Stimulated activated CD4-positive, alpha-beta T cell treated with anti-CD3 and anti-CD28 coated beads, Interleukin-15, amount 100 ng/mL, for 1 hour (primary cell): ENCODE measurements around the gene TOPAZ1.
A peak's percentile ranks its signal among the peaks of the same experiment; 100 is the strongest.
"Not testable (repeated sequence)": the region's sequence is repeated elsewhere in the genome, so short reads cannot be mapped to it uniquely, and the experiment has no call there.

Experiments
- DNase-seq, 2 donors: peaks; one replicate each; pipeline ENCODE4 v3.0.0-alpha.2; 2020; ENCODE audit warnings: low read depth in 1 of 2, low spot score in 1 of 2

Gene TOPAZ1

DNA sequence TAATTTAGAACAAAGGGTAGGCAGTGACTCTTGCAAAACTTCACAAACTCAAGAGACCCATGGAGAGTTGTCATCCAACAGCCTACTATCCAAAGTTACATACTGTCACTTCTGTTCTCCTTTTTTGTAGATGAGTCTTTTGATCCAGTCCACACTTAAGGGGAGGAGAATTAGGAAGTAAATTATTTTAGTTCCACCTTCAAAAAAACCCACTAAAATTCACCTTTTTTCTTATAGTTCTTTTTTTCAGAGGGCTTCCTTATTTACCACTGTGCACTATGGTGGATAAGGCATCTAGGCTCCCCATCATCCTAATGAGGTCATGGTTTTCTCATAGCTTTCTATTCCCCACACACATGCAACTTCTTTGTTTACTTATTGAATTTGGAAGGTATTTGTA is 88.3 kb downstream of the TOPAZ1 start:
- no peak for DNase-seq

DNA sequence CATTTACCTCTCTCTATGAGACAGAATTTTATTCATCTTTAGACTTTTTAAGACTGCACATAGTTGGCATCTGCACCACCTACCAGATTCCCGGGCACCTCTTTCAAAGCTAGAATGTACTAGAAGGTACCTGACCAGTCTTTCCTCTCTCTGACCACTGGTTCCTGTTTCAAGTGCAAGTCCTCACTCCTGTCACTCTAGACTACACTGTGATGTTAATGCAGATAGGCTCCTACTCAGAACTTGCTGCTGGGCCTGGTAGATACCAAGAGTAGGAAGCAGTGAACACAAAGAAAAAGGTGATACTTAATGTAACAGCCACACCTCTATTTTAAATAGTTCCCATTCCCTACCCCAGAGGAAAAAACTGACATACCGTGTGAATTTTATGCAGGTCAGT is 88.8 kb downstream of the TOPAZ1 start:
- no peak for DNase-seq

DNA sequence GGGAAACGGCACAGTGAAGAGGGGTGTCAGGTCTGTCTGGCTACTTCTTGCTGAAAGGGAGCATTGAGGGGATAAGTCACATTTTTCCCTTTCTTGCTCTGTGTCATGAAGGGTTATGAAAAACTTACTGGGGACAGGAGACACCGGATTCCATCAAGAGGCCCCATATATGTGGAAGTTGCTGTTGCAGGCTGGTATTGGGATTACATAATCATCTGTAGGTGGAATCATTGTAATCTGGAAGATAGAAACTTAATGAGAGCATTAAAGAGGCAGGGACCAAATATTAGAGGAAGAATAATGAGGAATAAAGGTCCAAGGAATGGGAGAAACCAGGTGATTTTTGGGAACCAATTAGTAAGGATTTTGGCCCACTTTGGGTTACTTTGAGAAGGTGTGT is 92.6 kb downstream of the TOPAZ1 start:
- DNase-seq = no peak

DNA sequence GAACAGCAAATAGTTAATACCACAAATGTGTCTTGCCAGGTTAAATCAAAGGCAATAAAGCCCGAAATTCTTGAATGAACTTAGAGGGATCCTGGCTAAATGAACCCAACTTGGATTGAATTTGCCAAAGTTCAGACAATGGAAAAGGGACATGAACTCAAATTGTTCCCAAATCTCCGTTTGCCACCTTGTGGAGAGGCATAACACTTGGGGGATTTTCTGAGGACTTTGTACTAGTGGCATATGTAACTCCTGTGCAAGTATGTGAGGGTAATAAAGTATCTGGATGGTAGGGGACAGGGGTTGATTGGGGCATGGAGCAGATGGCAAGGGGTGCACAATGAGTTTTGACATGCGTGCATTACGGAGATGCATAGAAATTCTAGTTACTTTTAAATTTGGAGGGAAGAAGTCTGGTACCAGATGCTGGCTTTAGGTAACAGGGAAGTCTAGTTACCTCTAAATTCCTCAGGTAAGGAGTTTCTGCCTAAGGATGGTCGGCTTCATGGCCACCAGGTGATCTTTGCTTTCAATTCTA is 95.6 kb downstream of the TOPAZ1 start:
- DNase-seq = no peak

DNA sequence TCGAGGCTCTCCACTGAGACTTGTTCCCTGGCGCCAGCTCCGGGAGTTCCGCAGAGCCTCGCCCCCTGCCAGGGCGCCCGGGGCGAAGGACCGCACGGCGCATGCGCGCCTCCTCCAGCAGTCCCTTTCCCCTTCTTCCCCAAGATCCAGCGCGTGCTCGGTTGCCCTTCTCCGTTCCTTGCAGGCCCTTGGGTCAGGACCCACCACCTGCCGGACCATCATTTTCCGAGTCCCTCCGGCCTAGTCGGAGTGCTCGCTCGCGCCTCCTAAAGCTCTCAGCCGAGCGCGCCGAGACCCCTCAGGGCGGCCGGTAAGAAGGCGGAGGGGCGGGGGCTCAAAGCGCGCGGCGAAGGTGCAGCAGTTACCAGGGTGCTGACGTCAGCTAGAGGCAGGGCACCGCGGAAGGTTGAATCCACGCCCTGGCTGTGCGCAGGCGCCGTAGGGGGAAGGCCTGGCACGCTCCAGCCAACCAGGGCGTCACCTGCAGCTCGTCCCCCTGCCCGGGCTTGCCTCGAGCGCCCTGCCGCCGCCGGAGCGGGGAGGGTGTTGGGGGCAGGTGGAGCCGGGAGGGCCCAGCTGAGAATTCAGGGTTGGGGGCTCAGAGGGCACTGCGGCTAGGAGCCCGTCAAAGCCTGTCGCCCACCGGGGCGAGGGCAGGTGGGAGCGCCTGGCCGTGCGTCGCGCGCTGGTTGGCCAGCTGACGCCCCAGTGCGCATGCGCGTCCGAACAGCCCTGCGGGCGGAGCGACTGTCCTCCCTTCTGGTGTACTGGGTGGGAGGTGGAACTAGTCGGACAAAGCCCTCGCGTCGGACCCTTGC is 96.5 kb downstream of the TOPAZ1 start, which contains the start of gene TCAIM:
TSS of gene TCAIM (plus strand) at position 757 of the 818 bp plus-strand sequence. CDS start 16,017 bp downstream, outside the sequence.
- DNase-seq = peak; percentile 97 to 98

DNA sequence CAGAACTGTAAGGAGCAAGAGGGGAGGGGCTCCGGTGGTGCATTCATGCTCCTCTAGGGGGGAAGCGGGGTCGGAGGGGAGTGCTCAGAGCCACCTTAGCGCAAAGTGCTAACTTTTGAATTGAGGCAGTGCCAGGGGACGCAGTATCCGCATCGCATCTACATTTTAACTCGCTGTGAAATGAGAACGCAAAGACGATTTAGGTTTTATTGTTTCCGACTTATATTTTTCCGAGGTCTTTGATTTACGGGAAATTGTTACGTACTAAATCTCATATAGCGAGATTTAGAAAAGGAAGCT is 97.1 kb downstream of the TOPAZ1 start:
- DNase-seq = no peak

DNA sequence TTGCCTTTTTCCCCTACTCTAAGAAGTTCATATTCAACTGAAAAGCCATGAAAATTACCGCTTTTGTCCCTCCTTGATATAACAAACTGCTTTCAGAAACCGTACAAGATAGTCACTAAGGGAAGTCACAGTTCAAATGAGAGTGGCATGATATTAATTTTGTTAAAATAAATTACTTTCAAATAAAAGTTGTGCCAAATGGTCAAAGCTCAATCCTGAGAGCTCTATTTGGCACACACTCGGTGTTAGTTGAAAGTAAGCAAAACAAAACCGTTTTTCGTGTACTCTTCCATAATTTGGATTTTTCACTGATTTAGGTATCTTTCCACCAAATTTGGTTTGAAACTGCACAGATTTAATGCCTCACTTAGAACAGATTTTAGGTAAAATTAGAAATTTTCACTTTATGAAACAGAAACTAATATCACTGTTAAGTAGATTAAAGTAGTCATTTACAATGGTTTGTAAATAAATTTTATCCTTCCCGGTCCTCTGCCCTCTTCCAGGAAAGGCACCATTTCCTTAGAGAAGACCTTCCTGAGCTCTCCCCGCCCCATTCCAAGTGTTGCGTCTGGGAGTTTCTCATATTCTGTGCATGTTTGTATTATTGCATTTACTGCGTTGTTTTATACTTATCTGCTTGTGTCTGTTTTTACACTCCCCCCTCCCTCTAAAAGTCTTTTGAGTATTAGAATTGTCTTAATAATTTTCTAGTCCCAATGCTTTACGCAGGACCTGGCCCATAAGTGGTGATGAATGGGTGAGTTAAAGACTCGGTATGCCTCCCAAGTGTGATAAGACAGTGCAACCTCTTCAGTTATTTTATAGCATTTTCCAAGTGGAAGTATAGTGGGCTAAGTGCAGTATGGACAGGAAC is 97.7 kb downstream of the TOPAZ1 start:
- no peak for DNase-seq

DNA sequence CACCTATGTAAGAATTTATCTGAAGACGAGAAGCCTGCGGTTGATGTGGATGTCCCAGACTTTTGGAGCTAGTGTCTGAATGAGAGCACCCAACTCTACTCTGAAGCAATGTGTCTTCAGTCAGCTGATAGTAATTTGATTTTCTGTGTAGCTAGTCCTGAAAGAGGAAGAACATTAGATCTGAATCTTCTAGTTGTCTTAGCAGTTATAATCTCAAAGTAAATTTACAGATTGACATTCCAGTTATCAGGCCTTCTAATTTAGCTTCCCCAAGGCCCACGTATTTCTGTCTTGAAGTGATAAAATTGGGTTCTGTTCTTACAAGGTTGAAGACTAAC is 98.3 kb downstream of the TOPAZ1 start:
- DNase-seq = no peak

DNA sequence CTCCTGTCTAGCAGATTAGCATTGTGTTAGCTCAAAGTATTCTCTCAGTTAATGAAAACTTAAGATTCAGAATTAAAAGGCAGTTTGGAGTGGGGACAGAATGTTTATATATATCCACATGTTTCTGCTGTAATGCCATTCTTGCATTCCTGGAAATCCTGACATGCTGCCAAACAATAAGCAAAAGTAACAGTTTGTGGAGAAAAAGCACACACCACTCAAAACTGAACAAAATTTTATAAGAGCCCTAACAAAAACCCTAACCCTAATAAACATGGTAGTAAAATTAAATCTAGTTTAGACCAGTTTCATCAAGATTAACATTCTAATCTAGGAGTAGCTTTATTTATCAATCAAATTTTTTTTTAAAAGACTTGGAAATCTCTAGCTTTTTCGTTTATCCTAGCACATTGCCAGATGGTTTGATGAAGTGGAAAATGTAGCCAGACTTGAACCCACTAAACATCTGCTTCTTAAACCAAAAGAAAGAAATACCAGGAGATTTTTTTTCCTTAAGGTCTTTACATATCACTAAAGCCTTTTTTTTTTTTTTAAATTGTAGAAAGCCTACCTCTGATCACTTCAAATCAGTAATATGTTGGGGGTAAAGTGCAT is 100.6 kb downstream of the TOPAZ1 start:
- DNase-seq = no peak

DNA sequence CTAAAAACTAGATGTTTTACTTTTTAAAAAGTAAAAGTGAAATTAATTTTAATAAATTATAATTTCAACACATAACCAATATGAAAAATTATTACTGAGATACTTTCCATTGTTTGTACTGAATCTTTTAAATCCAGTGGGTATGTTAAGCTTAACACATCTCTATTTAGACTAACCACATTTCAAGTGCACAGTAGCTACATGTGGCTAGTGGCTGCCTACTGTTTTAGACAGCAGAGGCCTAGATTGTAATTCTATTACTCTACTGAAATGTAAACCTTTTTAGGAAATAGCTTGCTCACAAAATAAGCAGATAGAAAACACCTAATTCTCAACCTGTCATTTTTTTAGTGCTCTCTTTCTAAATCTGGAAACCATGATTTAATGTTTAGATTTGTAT is 101.7 kb downstream of the TOPAZ1 start:
- DNase-seq = no peak

DNA sequence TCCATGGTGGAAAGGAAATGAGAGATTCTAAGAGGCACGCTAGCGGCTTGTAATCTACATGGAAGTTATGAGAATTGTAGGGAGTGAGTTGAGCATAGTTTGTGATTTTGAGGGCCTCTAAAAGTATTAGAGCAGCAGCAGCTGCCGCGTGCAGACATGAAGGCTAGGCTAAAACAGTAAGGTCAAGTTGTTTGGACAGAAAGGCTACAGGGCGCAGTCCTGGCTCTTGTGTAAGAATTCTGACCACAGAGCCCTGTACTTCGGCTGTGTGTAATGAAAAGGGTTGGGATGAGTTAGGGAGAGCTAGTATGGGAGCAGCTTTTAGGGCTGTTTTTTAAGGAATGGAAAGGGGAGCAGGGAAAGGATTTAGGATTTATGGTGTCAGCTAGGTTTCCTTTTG is 104.9 kb downstream of the TOPAZ1 start:
- not testable (repeated sequence) for DNase-seq

DNA sequence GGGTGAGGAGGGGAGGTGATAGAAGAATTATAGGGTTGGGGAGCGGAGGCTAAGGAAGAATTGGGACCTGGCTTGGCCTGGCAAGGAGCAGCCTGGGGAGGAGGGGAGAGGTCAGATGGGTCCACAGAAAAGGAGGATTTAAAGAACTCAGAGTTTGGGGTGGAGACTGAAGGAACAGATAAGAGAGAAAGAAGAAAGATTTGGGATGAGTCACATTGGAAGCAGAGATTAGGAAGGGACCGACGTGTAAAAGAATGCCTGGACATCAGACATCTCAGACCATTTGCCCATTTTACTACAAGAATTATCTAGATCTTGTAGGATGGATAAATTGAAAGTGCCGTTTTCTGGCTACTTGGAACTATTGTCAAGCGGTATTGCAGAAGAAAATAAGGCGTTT is 107.3 kb downstream of the TOPAZ1 start:
- DNase-seq = no peak

DNA sequence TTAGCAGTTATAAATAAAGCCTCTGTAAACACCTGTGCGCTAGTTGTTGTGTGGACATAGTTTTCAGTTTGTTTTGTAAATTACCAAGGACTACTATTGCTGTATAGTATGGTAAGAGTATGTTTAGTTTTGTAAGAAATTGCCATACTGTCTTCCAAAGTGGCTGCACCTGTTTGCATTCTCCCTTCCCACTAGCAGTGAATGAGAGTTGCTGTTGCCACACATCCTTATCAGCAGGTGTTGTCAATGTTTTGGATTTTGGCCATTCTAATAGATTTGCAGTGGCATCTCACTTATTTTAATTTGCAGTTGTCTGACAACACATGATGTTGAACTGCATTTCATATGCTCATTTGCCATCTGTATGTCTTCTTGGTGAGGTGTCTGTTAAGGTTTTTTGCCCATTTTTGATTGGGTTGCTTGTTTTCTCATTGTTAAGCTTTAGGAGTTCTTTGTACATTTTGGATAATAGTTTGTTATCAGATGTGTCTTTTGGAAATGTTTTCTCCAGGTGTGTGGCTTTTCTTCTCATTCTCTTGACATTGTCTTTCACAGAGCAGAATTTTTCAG is 111.8 kb downstream of the TOPAZ1 start:
- DNase-seq = no peak

DNA sequence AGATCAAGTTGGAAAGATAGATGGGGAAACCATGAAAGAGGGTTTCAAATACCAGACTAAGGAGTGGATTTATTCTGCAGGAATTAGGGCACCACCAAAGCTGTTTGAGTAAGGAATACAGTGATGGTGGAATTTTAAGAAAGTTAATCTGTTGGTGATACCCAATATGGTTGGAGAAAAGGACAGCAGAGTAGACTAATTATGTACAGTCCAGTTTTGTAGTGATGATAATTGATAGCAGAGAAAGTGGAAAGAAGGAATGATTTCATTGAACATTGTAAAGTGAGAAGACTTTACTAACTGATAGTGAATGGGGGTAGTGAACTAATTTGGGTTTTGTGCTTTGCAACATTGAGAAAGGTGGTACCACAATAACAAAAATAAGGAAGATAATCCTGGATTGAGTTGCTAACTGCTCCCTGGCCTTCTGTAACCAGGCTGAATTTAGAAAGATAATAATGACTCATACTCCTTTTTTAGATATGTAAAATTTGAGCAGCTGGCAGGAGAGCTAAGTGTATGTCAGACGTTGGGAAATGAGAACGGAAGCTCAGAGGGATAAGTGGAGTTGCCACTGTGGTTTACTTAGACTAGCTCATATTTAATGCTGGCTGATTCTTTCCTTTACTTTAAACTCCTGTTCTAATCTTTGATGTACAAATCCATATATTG is 113.8 kb downstream of the TOPAZ1 start:
- DNase-seq = no peak

DNA sequence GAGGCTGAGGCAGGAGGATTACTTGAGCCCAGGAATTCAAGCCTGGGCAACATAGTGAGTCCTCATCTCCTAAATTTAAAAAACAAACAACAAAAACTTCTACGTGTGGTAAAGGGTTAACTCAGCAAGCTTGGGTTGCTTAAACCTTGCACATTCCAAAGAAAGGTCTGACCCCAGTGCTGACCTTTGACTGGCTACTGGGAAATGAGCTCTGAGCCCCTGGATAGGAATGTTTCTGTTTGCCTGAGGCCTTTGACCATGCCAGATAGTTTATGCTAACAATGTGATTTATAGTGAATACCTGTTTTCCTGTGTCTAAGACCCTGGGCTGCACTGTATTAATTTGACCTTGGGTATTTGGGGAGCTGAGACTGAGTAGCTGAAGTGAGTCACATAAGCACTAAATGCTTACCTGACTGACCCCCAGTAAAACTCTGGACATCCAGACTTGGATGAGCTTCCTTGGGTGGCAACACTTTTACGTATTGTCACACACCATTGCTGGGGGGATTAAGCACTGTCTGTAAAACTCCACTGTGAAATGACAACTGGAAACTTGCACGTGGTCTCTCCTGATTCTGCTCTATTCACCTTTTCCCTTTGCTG is 117.6 kb downstream of the TOPAZ1 start:
- no peak for DNase-seq

DNA sequence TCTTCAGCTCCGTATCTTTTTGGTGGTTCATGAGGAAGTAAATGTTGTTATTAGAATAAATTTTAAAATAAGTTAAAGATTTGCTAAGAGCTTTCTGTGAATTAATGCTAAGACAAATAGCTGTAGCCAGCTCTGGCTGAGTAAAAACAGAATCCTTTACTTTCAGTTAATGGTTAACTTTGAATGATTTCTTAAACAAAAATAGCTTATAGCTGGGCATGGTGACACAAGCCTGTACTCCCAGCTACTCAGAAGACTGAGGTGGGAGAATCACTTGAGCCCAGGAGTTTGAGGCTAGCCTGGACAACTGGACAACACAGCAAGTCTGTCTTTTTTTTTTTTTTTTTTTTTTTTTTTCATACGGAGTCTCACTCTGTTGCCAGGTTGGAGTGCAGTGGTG is 121.9 kb downstream of the TOPAZ1 start:
- no peak for DNase-seq

DNA sequence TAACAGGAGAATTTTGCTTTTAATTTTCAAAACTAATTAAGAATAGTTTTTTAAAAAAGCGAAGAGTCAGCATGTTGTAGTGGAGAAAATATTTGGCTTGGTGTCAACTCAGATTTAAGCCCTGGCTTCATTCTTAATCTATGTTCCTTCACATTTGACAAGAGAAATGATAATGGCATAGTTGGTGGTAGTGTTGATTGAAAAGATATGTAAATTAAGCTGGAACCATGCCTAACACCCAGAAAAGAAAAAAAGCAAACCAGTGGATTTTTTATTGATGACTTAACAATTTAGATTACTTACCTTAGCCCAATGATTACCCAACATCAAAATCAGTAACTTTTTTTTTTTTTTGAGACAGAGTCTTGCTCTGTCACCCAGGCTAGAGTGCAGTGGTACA is 124.3 kb downstream of the TOPAZ1 start:
- DNase-seq = no peak

DNA sequence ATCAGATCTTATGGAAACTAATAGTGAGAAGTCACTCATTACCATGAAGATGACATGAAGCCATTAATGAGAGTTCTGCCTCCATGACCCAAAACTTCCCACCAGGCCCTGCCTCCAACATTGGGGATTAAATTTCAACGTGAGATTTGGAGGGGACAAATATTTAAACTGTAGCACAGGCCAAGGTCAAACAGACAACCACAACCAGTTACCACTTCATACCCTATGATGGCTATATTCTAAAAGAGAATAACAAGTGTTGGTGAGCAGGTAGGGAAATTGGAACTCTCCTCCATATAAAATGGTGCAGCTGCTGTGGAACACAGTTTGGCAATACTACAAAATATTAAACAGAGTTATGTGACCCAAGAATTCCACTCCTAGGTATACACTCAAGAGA is 133.8 kb downstream of the TOPAZ1 start:
- no peak for DNase-seq
